C4-2B (cell line): ENCODE data around the gene CHD5.

Experiments used
- H3K27ac ChIP-seq: fragments of 450-650 bp; 2 replicates; pipeline ENCODE4 v1.5.1; 2017
- ZFX ChIP-seq: fragments of 450-650 bp; IDR thresholded peaks from 2 replicates; pipeline ENCODE4 v1.6.1; 2017
- TF ChIP-seq, protein P1 (sequence below): fragments of 450-650 bp; conservative IDR thresholded peaks from 2 replicates; pipeline ENCODE4 v1.5.1; 2017; ENCODE audit warnings: mild to moderate bottlenecking

Gene CHD5

GRCh38 chr1:6207921-6208320 is 27.8 kb upstream of the CHD5 start:
- no peak for TF ChIP-seq ZFX
- TF ChIP-seq, protein P1, sequence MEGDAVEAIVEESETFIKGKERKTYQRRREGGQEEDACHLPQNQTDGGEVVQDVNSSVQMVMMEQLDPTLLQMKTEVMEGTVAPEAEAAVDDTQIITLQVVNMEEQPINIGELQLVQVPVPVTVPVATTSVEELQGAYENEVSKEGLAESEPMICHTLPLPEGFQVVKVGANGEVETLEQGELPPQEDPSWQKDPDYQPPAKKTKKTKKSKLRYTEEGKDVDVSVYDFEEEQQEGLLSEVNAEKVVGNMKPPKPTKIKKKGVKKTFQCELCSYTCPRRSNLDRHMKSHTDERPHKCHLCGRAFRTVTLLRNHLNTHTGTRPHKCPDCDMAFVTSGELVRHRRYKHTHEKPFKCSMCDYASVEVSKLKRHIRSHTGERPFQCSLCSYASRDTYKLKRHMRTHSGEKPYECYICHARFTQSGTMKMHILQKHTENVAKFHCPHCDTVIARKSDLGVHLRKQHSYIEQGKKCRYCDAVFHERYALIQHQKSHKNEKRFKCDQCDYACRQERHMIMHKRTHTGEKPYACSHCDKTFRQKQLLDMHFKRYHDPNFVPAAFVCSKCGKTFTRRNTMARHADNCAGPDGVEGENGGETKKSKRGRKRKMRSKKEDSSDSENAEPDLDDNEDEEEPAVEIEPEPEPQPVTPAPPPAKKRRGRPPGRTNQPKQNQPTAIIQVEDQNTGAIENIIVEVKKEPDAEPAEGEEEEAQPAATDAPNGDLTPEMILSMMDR = no peak
- no peak overlapping the region for H3K27ac ChIP-seq

DNA sequence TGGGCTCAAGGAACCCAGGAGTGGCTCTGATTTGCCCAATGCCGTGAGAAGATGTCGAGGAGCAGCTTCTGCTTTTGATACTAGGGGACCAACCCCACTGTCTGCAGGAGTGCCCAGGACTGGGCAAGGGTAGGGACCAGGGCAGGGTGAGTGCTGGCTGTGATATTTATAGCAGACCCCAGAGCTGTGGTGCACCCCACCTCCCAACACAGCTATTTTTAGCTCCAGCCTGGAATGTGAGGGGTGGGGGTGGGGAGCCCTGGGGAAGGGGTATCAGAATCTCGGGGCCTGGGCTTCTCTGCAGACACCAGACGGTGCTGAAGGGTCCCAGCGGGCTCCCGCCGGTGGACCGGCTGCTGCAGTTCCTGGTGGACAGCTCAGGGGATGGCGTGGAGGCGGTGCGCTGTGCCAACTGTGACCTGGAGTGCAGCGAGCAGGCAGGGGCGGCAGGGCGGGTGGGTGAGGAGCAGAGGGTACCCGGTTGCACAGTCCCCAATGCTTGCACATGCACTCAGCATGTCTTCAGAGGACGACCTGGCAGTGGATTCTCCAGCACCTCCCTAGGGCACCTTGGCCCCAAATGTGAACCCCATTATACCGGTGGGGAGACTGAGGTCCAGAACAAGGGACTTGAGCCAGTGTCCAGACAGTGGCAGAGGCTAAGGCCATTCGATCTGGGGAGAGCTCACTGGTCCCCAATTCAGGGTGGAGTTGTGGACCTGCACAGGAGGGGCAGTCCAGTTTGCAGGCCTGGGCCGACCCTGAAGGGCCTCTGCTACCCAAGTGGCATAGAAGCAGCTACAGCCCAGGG is 27.2 kb upstream of the CHD5 start:
- TF ChIP-seq, protein P1 = no peak
- no peak for TF ChIP-seq ZFX
- H3K27ac ChIP-seq = peak overlapping the region; percentile 84

- TF ChIP-seq, protein P1 = no peak
- TF ChIP-seq ZFX = no peak
- peak overlapping the region; percentile 84 for H3K27ac ChIP-seq
Observed at GRCh38 chr1:6206520-6206855, 26.4 kb upstream of the CHD5 start.

DNA sequence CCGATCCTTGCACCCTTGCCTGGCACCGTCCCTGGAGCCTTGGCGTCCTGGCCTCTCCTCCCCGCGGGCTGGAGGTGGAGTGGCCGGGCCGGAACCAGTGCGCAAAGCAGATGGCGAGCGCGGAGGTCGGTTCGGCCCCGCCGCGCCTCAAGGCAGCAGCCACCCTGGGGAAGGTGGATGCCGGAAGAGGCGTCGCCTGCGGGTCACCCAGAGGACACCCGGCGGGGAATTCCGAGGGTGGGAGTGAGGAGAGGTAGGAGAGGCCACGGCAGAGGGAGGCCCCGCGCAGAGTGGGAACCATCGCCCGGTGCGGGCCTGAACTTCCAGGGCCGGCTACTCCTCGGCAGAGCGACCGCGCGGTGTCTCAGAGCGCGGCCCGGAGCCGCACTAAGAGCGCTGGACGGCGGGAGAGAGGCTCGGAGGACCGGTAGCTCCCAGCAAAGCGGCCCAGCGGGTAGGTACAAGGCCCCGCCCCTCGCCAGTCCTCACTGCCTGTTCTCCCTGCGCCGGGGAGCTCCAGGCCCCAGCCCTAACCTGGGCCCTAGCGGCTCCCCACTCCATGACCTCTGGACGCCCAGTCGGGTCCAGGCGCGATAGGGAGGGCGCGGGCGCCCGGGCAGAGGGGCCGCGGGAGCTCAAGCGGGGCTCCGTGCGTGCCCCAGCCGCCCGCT is 25.9 kb upstream of the CHD5 start, which contains the start of gene RNF207:
Gene RNF207, plus strand, starts transcription at position 271 of the 671 bp plus-strand sequence. CDS start 417 bp downstream, outside the sequence.
- H3K27ac ChIP-seq = peak within 1 kb of the TSS; percentile 84
- TF ChIP-seq ZFX = peak; percentile 92
- TF ChIP-seq, protein P1 = no peak

DNA sequence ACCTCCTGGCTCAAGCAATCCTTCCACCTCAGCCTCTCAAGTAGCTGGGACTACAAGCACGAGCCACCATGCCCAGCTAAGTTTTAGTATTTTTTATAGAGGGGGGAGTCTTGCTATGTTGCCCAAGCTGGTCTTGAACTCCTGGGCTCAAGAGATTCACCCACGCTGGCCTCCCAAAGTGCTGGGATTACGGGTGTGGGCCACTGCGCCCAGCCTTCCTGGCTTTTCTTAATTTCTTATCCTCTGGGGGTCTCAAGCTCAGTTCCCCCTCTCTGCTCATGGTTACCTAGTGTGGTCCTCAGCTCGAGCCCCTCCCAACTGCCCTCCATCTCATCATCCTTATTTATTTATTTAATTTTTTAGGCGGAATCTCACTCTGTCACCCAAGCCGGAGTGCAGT is 22.1 kb upstream of the CHD5 start:
- H3K27ac ChIP-seq = no peak overlapping the region
- TF ChIP-seq ZFX = no peak
- TF ChIP-seq, protein P1 = no peak

- peak overlapping the region; percentile 97 for H3K27ac ChIP-seq
- TF ChIP-seq ZFX = no peak
- TF ChIP-seq, protein P1 = no peak
Observed at GRCh38 chr1:6200188-6200809, 20.2 kb upstream of the CHD5 start.
